OCI-M1 (cell line): ENCODE results near the gene ATP4A.

ENCODE experiments used
- DNase-seq: peaks from one replicate; lab custom pipeline; 2025; lab: John Stamatoyannopoulos, UW

Gene ATP4A

GRCh38 chr19:35565016-35565856 is 1.8 kb upstream of the ATP4A start:
- DNase-seq: no peak

GRCh38 chr19:35562776-35563175 is 682 bp downstream of the ATP4A start:
- DNase-seq: no peak

- no peak for DNase-seq
These were observed 1.1 kb downstream of the ATP4A start for GRCh38 chr19:35562336-35562735.

GRCh38 chr19:35561436-35561835 is 2.0 kb downstream of the ATP4A start:
- no peak for DNase-seq

- no peak for DNase-seq
These were observed 2.8 kb downstream of the ATP4A start for GRCh38 chr19:35560677-35561076.

- DNase-seq: no peak
These were observed 3.2 kb downstream of the ATP4A start for GRCh38 chr19:35560271-35560670.

- no peak for DNase-seq
These were observed 3.7 kb downstream of the ATP4A start for GRCh38 chr19:35559781-35560180.

GRCh38 chr19:35559281-35559659 is 4.2 kb downstream of the ATP4A start:
- no peak for DNase-seq

- DNase-seq: no peak
These were observed 4.8 kb downstream of the ATP4A start for GRCh38 chr19:35558400-35559280.

- no peak for DNase-seq
These were observed 5.7 kb downstream of the ATP4A start for GRCh38 chr19:35557539-35558399.

GRCh38 chr19:35556846-35557538 is 6.5 kb downstream of the ATP4A start:
- no peak for DNase-seq

- DNase-seq: no peak
These were observed 7.3 kb downstream of the ATP4A start for GRCh38 chr19:35556025-35556590.

GRCh38 chr19:35555301-35556005 is 8.0 kb downstream of the ATP4A start:
- peak; percentile 62 for DNase-seq

- DNase-seq: no peak
These were observed 9.4 kb downstream of the ATP4A start for GRCh38 chr19:35554076-35554475.

GRCh38 chr19:35553385-35554000 is 10.0 kb downstream of the ATP4A start:
- DNase-seq: no peak

- DNase-seq: no peak
These were observed 10.7 kb downstream of the ATP4A start for GRCh38 chr19:35552534-35553384.

- no peak for DNase-seq
These were observed 12.2 kb downstream of the ATP4A start for GRCh38 chr19:35551091-35551810.

GRCh38 chr19:35549879-35550523 is 13.5 kb downstream of the ATP4A start:
- DNase-seq: no peak
